NCI-H345 (cell line): ENCODE results near the gene PDGFC.

Source experiments
- DNase-seq: peaks from one replicate; lab custom pipeline; 2025; lab: John Stamatoyannopoulos, UW

PDGFC gene

GRCh38 chr4:156746111-156746510 is 225.5 kb downstream of the PDGFC start:
- DNase-seq: no peak

- no peak for DNase-seq
These were observed 232.8 kb downstream of the PDGFC start for GRCh38 chr4:156738766-156739165.

GRCh38 chr4:156734965-156735895 is 236.4 kb downstream of the PDGFC start:
- no peak for DNase-seq

- no peak for DNase-seq
These were observed 238.0 kb downstream of the PDGFC start for GRCh38 chr4:156733582-156733981.

- DNase-seq: no peak
These were observed 239.0 kb downstream of the PDGFC start for GRCh38 chr4:156732634-156733033.

GRCh38 chr4:156729416-156729815 is 242.2 kb downstream of the PDGFC start:
- DNase-seq: no peak

GRCh38 chr4:156725257-156725656 is 246.3 kb downstream of the PDGFC start:
- no peak for DNase-seq

- no peak for DNase-seq
These were observed 247.5 kb downstream of the PDGFC start for GRCh38 chr4:156723951-156724668.

- DNase-seq: no peak
These were observed 253.4 kb downstream of the PDGFC start for GRCh38 chr4:156718226-156718625.

GRCh38 chr4:156711193-156711590 is 260.4 kb downstream of the PDGFC start:
- no peak for DNase-seq
